GM21576 (cell line): ENCODE measurements around the gene SCML1.
"Not testable (repeated sequence)": the region's sequence is repeated elsewhere in the genome, so short reads cannot be mapped to it uniquely, and the experiment has no call there.

Experiments used
- ATAC-seq: cut with Tn5 transposase; IDR thresholded peaks from one replicate; pipeline ENCODE4 v1.9.1; 2021; ENCODE audit warnings: mild to moderate bottlenecking, moderate library complexity; ENCODE audit not compliant: unreplicated experiment

SCML1 gene

GRCh38 chrX:17738737-17739535 lies 1.6 kb downstream of the SCML1 start:
- no peak for ATAC-seq

GRCh38 chrX:17740137-17741122 lies 3.1 kb downstream of the SCML1 start:
- no peak for ATAC-seq

GRCh38 chrX:17741123-17741511 lies 3.8 kb downstream of the SCML1 start:
- ATAC-seq, result no peak

GRCh38 chrX:17743913-17744312 lies 6.6 kb downstream of the SCML1 start:
- ATAC-seq, result no peak

- ATAC-seq, result no peak
Measured at GRCh38 chrX:17744896-17745523, 7.7 kb downstream of the SCML1 start.

- ATAC-seq, result no peak
Measured at GRCh38 chrX:17747692-17748091, 10.4 kb downstream of the SCML1 start.

- ATAC-seq, result no peak
Measured at GRCh38 chrX:17748684-17749083, 11.4 kb downstream of the SCML1 start.

- no peak for ATAC-seq
Measured at GRCh38 chrX:17750436-17750835, 13.1 kb downstream of the SCML1 start.

GRCh38 chrX:17758382-17758781 lies 21.1 kb downstream of the SCML1 start:
- peak; percentile 76 for ATAC-seq

GRCh38 chrX:17759990-17760389 lies 22.7 kb downstream of the SCML1 start:
- no peak for ATAC-seq

- ATAC-seq, result no peak
Measured at GRCh38 chrX:17767734-17768133, 30.4 kb downstream of the SCML1 start.

- no peak for ATAC-seq
Measured at GRCh38 chrX:17768997-17769396, 31.7 kb downstream of the SCML1 start.

- ATAC-seq, result no peak
Measured at GRCh38 chrX:17769701-17770269, 32.5 kb downstream of the SCML1 start.

- ATAC-seq, result no peak
Measured at GRCh38 chrX:17773221-17773876, 36.1 kb downstream of the SCML1 start.

GRCh38 chrX:17774053-17774452 lies 36.8 kb downstream of the SCML1 start:
- no peak for ATAC-seq

GRCh38 chrX:17778997-17779396 lies 41.7 kb downstream of the SCML1 start:
- no peak for ATAC-seq

- ATAC-seq, result no peak
Measured at GRCh38 chrX:17779434-17779833, 42.1 kb downstream of the SCML1 start.

- ATAC-seq, result not testable (repeated sequence)
Measured at GRCh38 chrX:17786554-17787347, 49.5 kb downstream of the SCML1 start.

- no peak for ATAC-seq
Measured at GRCh38 chrX:17787557-17787956, 50.3 kb downstream of the SCML1 start.

GRCh38 chrX:17788439-17788838 lies 51.1 kb downstream of the SCML1 start:
- no peak for ATAC-seq
